GM19193 (cell line): Measurements from ENCODE around the gene GNLY.

Experiments used
- POLR2A ChIP-seq: IDR thresholded peaks from 4 replicates; pipeline ENCODE4 v1.6.1; 2011; ENCODE audit not compliant: insufficient read depth, insufficient read length; ENCODE audit errors: extremely low read depth

GNLY gene

DNA sequence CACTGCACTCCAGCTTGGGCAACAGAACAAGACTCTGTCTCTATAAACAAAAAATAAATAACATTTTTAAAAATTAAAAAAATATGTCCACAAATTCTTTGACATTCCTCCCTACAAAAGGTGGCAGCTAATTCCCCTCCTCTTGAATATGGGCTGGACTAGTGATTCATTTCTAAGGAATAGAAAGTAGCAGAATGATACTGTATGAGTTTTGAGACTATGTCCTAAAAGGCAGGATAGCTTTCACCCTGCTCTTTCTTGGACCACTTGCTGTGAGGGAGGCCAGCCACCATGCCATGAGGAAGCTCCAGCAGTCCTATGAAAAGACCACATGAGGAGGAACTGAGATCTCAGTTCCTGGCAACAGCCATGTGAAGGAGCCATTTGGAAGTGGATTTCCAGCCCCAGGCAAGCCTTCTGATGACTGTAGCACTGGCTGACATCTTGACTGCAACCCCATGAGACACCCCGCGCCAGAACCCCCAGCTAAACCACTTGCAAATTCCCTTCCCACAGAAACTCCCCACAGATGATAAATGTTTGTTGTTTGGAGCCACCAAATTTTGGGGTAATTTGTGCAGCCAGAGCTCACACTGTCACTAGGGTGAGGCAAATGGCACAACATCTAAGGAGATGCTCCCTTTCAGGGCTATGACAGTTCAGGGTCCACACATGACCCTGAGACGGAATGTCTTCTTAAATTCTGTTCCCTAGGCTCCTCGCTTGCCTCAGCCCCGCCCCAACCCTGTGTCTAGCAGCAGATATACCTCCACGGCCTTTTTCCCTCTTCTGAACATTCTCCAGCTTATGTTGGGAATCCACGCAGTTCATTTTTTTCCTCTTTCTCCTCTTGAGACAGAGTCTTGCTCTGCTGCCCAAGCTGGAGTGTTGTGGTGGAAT lies 42.5 kb downstream of the GNLY start:
- no peak for TF ChIP-seq POLR2A

- TF ChIP-seq POLR2A: no peak
Observed at GRCh38 chr2:85737481-85737880, 43.3 kb downstream of the GNLY start.

DNA sequence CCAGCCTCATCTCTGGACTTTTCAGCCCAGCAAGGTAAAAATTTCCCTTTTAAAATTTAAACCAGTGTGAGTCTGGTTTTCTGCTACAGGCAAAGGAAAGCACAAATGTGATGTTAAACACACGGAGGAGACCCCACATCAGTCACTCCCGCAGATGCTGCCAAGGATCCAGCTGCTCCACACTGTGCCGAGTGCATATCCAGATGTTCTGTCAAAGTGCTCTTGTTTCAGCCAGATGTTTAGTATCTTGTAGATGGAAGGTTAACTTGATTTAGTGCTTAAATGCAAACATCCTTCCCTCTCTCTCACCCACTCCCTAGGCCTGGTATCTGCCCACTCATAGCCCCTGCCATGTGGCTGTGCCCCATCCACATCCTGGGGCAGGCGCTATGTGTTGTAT lies 43.8 kb downstream of the GNLY start:
- no peak for TF ChIP-seq POLR2A

DNA sequence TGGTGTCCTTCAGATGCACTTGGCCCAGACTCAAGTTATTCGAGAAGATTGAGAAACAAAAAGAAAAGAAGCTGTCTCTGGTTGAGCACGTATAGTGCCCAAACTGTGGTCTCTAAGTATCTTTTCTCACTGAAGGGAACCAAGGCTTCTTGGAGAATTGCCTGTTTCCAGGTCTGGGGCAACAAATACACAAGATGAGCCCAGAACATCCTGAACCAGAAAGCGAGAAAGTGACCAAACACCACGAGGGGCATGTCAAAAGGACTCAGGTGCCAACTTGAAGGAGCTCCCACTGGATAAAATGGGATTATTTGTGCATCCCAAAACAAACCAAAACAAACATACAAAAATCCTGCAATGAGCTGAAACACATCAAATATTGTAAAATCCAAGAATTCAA lies 46.0 kb downstream of the GNLY start:
- TF ChIP-seq POLR2A: no peak

- TF ChIP-seq POLR2A: no peak
Observed at GRCh38 chr2:85741211-85741832, 47.2 kb downstream of the GNLY start.

DNA sequence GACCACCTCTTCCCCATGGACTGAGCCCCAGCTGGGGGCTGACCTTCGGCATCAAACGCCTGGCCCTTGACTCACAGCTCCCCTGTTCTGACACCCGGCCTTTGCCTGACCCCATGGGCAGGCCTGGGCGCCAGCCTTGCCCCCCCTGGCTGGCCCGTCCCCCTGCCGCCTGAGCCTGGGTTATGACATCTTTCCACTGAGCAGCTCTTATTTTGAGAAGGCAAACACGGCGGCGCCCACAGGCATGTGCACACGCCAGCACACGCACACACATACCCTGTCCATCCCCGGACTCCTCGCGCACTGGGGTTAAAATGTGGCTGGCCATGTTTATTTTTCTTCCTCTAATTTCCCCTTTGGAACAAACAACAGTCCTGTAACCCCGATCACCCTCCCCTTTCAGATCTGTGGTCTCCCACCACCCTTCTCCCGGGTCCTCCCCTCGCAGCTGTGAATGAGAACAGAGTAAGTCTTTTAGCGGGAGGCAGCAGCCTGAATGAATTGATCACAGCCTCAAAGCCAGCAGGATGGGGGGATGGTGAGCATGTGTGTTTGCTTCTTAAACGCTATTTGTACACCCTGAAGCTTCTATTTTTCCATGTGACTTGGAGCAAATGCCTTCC lies 47.8 kb downstream of the GNLY start:
- TF ChIP-seq POLR2A: no peak

GRCh38 chr2:85743304-85743978 lies 49.3 kb downstream of the GNLY start:
- TF ChIP-seq POLR2A: no peak

GRCh38 chr2:85744055-85744454 lies 49.9 kb downstream of the GNLY start:
- TF ChIP-seq POLR2A: no peak

DNA sequence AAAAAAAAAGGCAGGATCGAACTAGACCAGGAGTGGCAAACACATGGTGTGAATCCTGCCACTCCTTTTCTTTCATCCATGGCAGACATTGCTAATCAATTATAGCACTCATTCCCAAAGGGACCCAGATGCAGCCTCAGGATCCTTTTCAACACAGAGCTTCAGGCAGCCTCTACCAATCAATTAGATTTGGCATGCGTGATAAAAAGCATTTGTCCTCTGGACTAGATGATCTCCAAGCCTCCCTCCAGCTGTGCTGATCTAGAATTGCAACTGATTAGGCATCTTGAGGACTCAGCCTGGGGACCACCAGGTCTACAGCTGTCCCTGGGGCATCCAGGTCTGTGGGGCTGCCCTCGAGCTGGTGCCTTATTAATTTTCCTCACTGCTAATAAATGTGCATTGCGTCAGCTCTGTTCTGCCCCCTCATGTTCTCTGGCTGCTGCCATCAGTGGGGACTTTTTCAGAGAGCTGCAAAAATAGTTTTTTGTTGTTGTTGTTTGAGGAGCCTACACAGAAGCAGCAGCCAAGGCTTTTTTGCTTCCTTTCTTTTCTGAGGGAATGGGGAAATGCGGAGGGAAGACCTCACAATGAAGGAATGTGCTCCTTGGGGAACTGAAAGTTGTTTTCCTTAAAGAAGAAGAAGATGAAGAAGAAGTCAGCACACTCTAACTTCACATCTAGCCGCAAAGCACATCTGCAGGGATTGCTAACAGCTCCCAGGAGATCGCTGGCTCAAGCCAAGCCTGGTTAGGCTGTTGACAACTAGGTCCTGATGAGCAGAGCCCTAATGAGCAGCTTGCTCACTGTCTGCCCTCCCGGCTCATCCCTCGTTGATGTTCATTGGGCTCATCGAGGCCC lies 50.8 kb downstream of the GNLY start:
- no peak for TF ChIP-seq POLR2A

DNA sequence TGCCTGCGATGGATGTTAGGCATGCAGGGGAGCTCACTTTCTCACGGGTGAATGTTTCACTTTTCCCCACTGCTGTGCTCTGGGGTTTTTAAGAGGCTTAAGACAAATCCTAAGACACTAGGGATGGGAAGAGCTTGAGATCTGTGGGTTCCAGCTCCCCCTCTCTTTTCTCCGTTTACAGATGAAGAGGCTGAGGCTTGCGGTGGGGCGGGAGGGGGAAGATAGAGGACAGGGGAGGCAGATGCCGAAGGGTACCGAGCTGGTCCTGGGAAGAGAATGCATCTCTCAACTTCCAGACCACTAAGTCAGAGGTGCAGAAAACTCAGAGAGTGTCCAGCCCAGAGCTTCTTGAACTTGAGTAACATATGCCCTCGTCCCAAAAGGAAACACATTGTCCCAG lies 51.5 kb downstream of the GNLY start:
- TF ChIP-seq POLR2A: no peak

- no peak for TF ChIP-seq POLR2A
Observed at GRCh38 chr2:85746321-85747004, 52.3 kb downstream of the GNLY start.

DNA sequence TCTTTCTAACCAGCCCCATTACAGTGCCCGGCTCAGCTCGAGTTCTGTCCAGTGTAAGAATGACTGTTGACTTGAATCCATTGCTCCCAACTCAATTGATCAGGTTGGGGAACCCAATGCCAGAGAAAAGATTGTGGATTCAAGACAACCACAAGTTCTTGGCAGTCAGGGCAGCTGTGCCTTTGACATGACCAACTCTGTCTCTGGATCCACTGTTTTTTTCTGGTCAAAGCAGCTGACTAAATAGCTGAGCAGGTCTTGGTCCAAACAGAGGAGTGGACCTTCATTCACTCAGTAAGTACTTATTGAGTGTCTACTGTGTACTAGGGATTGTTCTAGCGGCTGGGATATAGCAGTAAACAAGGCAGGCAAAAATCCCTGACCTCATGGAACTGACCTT lies 53.3 kb downstream of the GNLY start:
- TF ChIP-seq POLR2A: no peak

GRCh38 chr2:85748039-85748734 lies 54.0 kb downstream of the GNLY start:
- TF ChIP-seq POLR2A: no peak
